ENCODE measurements around the gene PRKG1.

DNA sequence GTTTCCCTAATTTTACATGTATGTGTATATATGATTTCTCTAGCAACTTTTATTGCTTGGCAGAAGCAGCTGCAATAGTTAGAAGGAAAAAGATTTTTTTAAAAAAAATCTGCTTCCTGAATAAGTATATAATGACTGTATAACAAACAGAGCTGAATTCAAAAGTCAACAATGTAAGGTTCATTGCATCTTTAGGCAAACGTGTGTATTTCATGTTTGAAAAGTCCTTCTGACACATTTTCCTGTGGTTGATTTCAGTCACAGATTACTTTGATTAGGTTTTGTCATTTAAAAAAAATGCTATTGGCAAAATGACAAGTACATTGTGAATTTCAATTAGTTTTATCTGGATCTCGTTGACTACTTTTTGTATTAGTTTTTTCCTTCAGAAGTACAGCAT, 394.1 kb downstream of the PRKG1 start:
- no peak for TF ChIP-seq POLR2A (IDR thresholded peaks at IDR 0.05; ENCODE audit: low read depth, low read length)
- no peak for TF ChIP-seq POLR2AphosphoS5 (IDR thresholded peaks at IDR 0.05; ENCODE audit: low read depth, low read length)
- no peak for TF ChIP-seq POU2F2 (IDR thresholded peaks at IDR 0.05; ENCODE audit: low read depth, low read length)

Data from GM12891 (cell line).